IMR-90 (cell line): ENCODE measurements around the gene COL19A1. TPM values are rescaled to one million over a fixed set of nuclear protein-coding genes. Genes with fewer than 3 reads are reported as not detected.

Experiments used
- ATAC-seq: fragments of 200-7000 bp; cut with Tn5 transposase; 2 replicates; pipeline ENCODE4 v1.9.1; 2020; ENCODE audit warnings: low read depth, mild to moderate bottlenecking, moderate library complexity
- BruUV-seq: library from RNA; stranded (reverse); fragments of 400-500 nt; replicated peaks from 2 replicates; lab custom pipeline; 2021; lab: Mats Ljungman, UMichigan
- CTCF ChIA-PET: fragments of 300-600 bp; formaldehyde crosslinking; extraction: SDS; loops from one replicate; lab custom pipeline; 2021; ENCODE audit warnings: antibody characterized with exemption; lab: Yijun Ruan, JAX
- POLR2A ChIA-PET: fragments of 300-600 bp; sonication (Branson Sonifier 250); formaldehyde crosslinking; loops from one replicate; lab custom pipeline; 2022; ENCODE audit warnings: antibody characterized with exemption; ENCODE audit not compliant: unreplicated experiment; lab: Charles Lee
- DNase-seq: peaks from one replicate; pipeline ENCODE4 v3.0.0; 2013
- H2AFZ ChIP-seq: replicated peaks from 2 replicates; pipeline ENCODE3; 2013; ENCODE audit warnings: low read length, mild to moderate bottlenecking; ENCODE audit not compliant: poor library complexity
- H2AK5ac ChIP-seq: 2 replicates; pipeline ENCODE4 v1.6.1; 2013; ENCODE audit warnings: low read depth, low read length, inconsistent platforms
- H2AK9ac ChIP-seq: replicated peaks from 2 replicates; pipeline ENCODE3; 2013; ENCODE audit warnings: mild to moderate bottlenecking, low read depth, low read length, moderate library complexity; ENCODE audit not compliant: poor library complexity
- H2BK120ac ChIP-seq: 2 replicates; pipeline ENCODE4 v1.6.1; 2013; ENCODE audit warnings: low read depth, low read length, inconsistent platforms
- H2BK15ac ChIP-seq: 3 replicates; pipeline ENCODE4 v1.6.1; 2013; ENCODE audit warnings: low read depth, low read length, inconsistent platforms
- H2BK20ac ChIP-seq: 2 replicates; pipeline ENCODE4 v1.6.1; 2013; ENCODE audit warnings: low read depth, mild to moderate bottlenecking, inconsistent platforms, low read length, moderate library complexity
- H2BK5ac ChIP-seq: 2 replicates; pipeline ENCODE4 v1.6.1; 2013; ENCODE audit warnings: mild to moderate bottlenecking, low read depth, low read length, inconsistent platforms; ENCODE audit not compliant: poor library complexity, severe bottlenecking
- H3K14ac ChIP-seq: replicated peaks from 2 replicates; pipeline ENCODE4 v1.6.1; 2013; ENCODE audit warnings: low read depth, low read length, inconsistent platforms
- H3K18ac ChIP-seq: 2 replicates; pipeline ENCODE4 v1.6.1; 2013; ENCODE audit warnings: low read depth, low read length, control low read depth
- H3K23ac ChIP-seq: 2 replicates; pipeline ENCODE4 v1.6.1; 2013; ENCODE audit warnings: low read depth, low read length, inconsistent platforms
- H3K27ac ChIP-seq: 2 replicates; pipeline ENCODE4 v1.5.1; 2013; ENCODE audit warnings: mild to moderate bottlenecking, control low read depth, low read length; ENCODE audit not compliant: insufficient read depth
- H3K27me3 ChIP-seq: 2 replicates; pipeline ENCODE4 v1.6.1; 2013; ENCODE audit warnings: low read length; ENCODE audit not compliant: control insufficient read depth, insufficient read depth
- H3K36me3 ChIP-seq: 2 replicates; pipeline ENCODE4 v1.6.1; 2013; ENCODE audit warnings: low read length, mixed read lengths; ENCODE audit not compliant: control insufficient read depth, insufficient read depth
- H3K4ac ChIP-seq: 2 replicates; pipeline ENCODE4 v1.6.1; 2013; ENCODE audit warnings: low read depth, low read length, inconsistent platforms
- H3K4me1 ChIP-seq: 2 replicates; pipeline ENCODE4 v1.6.1; 2013; ENCODE audit warnings: low read length, mixed read lengths; ENCODE audit not compliant: control insufficient read depth, insufficient read depth
- H3K4me2 ChIP-seq: 2 replicates; pipeline ENCODE4 v1.6.1; 2013; ENCODE audit warnings: low read depth, mild to moderate bottlenecking, control low read depth, low read length, moderate library complexity
- H3K4me3 ChIP-seq: 2 replicates; pipeline ENCODE4 v1.5.1; 2013; ENCODE audit warnings: low read depth, mild to moderate bottlenecking, control low read depth, low read length, moderate library complexity; ENCODE audit not compliant: insufficient read depth
- H3K56ac ChIP-seq: 2 replicates; pipeline ENCODE4 v1.6.1; 2013; ENCODE audit warnings: low read length, inconsistent platforms; ENCODE audit not compliant: insufficient read depth; ENCODE audit errors: extremely low read depth
- H3K79me1 ChIP-seq, 2 experiments: 2 replicates each; pipeline ENCODE4 v1.6.1; 2013; ENCODE audit warnings: low read length in 2 of 2, inconsistent platforms in 1 of 2, low read depth in 1 of 2
- H3K9ac ChIP-seq: 2 replicates; pipeline ENCODE4 v1.6.1; 2013; ENCODE audit warnings: low read depth, low read length, control low read depth
- H3K9me1 ChIP-seq: 2 replicates; pipeline ENCODE4 v1.6.1; 2013; ENCODE audit warnings: low read length, inconsistent platforms; ENCODE audit not compliant: insufficient read depth
- H3K9me3 ChIP-seq: 2 replicates; pipeline ENCODE4 v1.6.1; 2013; ENCODE audit warnings: low read length; ENCODE audit not compliant: control insufficient read depth, insufficient read depth
- H4K20me1 ChIP-seq: 2 replicates; pipeline ENCODE4 v1.6.1; 2013; ENCODE audit warnings: low read length, inconsistent platforms; ENCODE audit not compliant: insufficient read depth
- H4K5ac ChIP-seq: 2 replicates; pipeline ENCODE4 v1.6.1; 2013; ENCODE audit warnings: mild to moderate bottlenecking, low read depth, low read length, control low read depth
- H4K8ac ChIP-seq, 2 experiments: 2 replicates each; pipeline ENCODE4 v1.6.1; 2013; ENCODE audit warnings: low read depth in 2 of 2, low read length in 2 of 2, control low read depth in 1 of 2, inconsistent platforms in 1 of 2
- H4K91ac ChIP-seq: 2 replicates; pipeline ENCODE4 v1.6.1; 2013; ENCODE audit warnings: low read depth, low read length, inconsistent platforms; ENCODE audit not compliant: insufficient read depth
- BHLHE40 ChIP-seq: fragments of 150-350 bp; IDR thresholded peaks from 2 replicates; pipeline ENCODE4 v1.6.1; 2016; ENCODE audit warnings: mild to moderate bottlenecking, low read depth, low read length
- CHD1 ChIP-seq: IDR thresholded peaks from 2 replicates; pipeline ENCODE4 v1.6.1; 2012; ENCODE audit warnings: low read depth, low read length, improper control_type of control experiment
- CTCF ChIP-seq: conservative IDR thresholded peaks from 2 replicates; pipeline ENCODE4 v1.5.1; 2012; ENCODE audit warnings: mild to moderate bottlenecking, low read depth, low read length, improper control_type of control experiment
- ELK1 ChIP-seq: fragments of 150-350 bp; IDR thresholded peaks from 2 replicates; pipeline ENCODE4 v1.6.1; 2016; ENCODE audit warnings: low read depth, mild to moderate bottlenecking, low read length, moderate library complexity, borderline replicate concordance
- FOS ChIP-seq: fragments of 150-350 bp; IDR thresholded peaks from 2 replicates; pipeline ENCODE4 v1.6.1; 2016; ENCODE audit warnings: low read depth, low read length
- MAZ ChIP-seq: IDR thresholded peaks from 2 replicates; pipeline ENCODE4 v1.6.1; 2012; ENCODE audit warnings: low read depth, mild to moderate bottlenecking, low read length, improper control_type of control experiment, moderate library complexity, borderline replicate concordance
- POLR2A ChIP-seq: IDR thresholded peaks from 2 replicates; pipeline ENCODE4 v1.6.1; 2012; ENCODE audit warnings: mild to moderate bottlenecking, low read depth, low read length
- RCOR1 ChIP-seq: IDR thresholded peaks from 2 replicates; pipeline ENCODE4 v1.6.1; 2012; ENCODE audit warnings: mild to moderate bottlenecking, low read length, improper control_type of control experiment; ENCODE audit not compliant: insufficient replicate concordance
- SMC3 ChIP-seq: fragments of 150-350 bp; IDR thresholded peaks from 2 replicates; pipeline ENCODE4 v1.6.1; 2016; ENCODE audit warnings: low read depth, mild to moderate bottlenecking, antibody characterized with exemption, low read length, moderate library complexity
- WGBS, 2 experiments: methylation state at CpG; one replicate each; pipeline versions ENCODE4 v1.1.5 to v1.1.7; 2013; ENCODE audit warnings: missing lambda C conversion rate in 2 of 2; ENCODE audit not compliant: insufficient read length in 1 of 2; ENCODE audit errors: extremely low coverage in 2 of 2; 5-methylcytosine and 5-hydroxymethylcytosine counted together
- dilution Hi-C: fragments of 300-500 bp; cut with HindIII; formaldehyde crosslinking; loops from one replicate; pipeline ENCODE4 v1.14.3; 2018; ENCODE audit warnings: low sequenced_read_pairs; ENCODE audit not compliant: unreplicated experiment
- in situ Hi-C: fragments of 300-500 bp; cut with MboI; formaldehyde crosslinking; loops from 3 replicates; pipeline ENCODE4 v1.14.3; 2019; ENCODE audit warnings: low sequenced_read_pairs, inconsistent platforms, mixed read lengths
- intact Hi-C: fragments of 100-400 bp; cut with micrococcal nuclease; formaldehyde crosslinking; loops from 2 replicates; pipeline ENCODE4 v1.10.0; 2022
- polyA plus RNA-seq, 3 experiments: library from polyadenylated mRNA; depleted of rRNA; stranded (reverse); fragments of >200 nt; gene quantifications; 2 replicates each; pipeline ENCODE4 v1.2.3, GENCODE V29; 2012; ENCODE audit warnings: low replicate concordance in 1 of 3
- total RNA-seq: library from RNA; depleted of rRNA; stranded (reverse); fragments of >200 nt; gene quantifications from 2 replicates; pipeline ENCODE4 v1.2.3, GENCODE V29; 2012

The COL19A1 gene
- total and polyA plus RNA-seq, 2 of the 4 experiments (the other 2 are of a cell fraction): under 0.01 TPM; not detected in 1

DNA sequence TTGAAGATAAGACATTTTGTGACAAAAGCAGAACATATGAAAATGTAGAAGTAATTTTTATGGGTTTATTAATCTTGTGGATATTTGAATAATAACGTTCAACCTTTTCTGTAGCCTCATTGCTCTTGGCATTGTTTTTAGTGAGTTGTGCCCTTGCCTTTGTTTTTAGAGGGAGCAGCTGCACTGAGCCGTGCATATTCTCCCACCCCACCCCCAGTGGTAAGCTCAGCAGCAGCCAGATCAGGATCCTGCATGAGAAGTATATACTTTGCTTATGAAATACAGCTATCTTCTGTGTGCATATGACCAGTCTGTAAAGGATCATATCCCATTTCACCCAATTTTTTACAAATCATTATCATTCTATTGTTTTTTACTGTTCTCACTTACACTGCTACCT lies 252.3 kb downstream of the COL19A1 start:
- H3K4me1 ChIP-seq: no peaks in the 10 kb centered on the region
- no peak overlapping the region for H4K91ac ChIP-seq
- no peak overlapping the region for H3K4me2 ChIP-seq
- H2BK5ac ChIP-seq: no peak overlapping the region
- no peak overlapping the region for H3K9ac ChIP-seq
- no peaks in the 10 kb centered on the region for H3K9me3 ChIP-seq
- H4K5ac ChIP-seq: no peak overlapping the region
- no peak overlapping the region for H2AK9ac ChIP-seq
- WGBS, 2 experiments: no CpG with 5 or more reads among the region's 2 CpGs
- no peaks in the 10 kb centered on the region for H3K9me1 ChIP-seq
- no peak overlapping the region for H3K4ac ChIP-seq
- no peak overlapping the region for H2BK15ac ChIP-seq
- DNase-seq (no peak), ATAC-seq (no peak)
- intact Hi-C loops: no loop called here
- no peaks in the 10 kb centered on the region for H3K27me3 ChIP-seq
- in situ Hi-C loops: loop anchor here (10.0 to 25.0 kb wide), 2 partner anchors 281 to 374 kb away; no protein-coding TSS in a partner anchor
- no peak overlapping the region for H3K23ac ChIP-seq
- H3K18ac ChIP-seq: no peak overlapping the region
- CTCF ChIA-PET: no interaction called here
- H3K79me1 ChIP-seq: no peaks in the 10 kb centered on the region
- no peaks in the 10 kb centered on the region for H4K20me1 ChIP-seq
- no peak overlapping the region for H3K56ac ChIP-seq
- dilution Hi-C loops: no loop called here
- H2AK5ac ChIP-seq: no peak overlapping the region
- H2BK120ac ChIP-seq: no peak overlapping the region
- TF ChIP-seq CTCF (no peak), MAZ (no peak), FOS (no peak), SMC3 (no peak), ELK1 (no peak), RCOR1 (no peak), BHLHE40 (no peak), POLR2A (no peak), CHD1 (no peak)
- no peak overlapping the region for H2BK20ac ChIP-seq
- no peak overlapping the region for H4K8ac ChIP-seq
- no peaks in the 10 kb centered on the region for H3K36me3 ChIP-seq
- no peak overlapping the region for H3K14ac ChIP-seq
- no peak overlapping the region for H2AFZ ChIP-seq
- no peak overlapping the region for H3K27ac ChIP-seq
- no TSS peak for BruUV-seq
- H3K4me3 ChIP-seq: no peak overlapping the region
- POLR2A ChIA-PET: no interaction called here
